ENCODE measurements around the gene CT47A1.
"Not testable (repeated sequence)": the region's sequence is repeated elsewhere in the genome, so short reads cannot be mapped to it uniquely, and the experiment has no call there.

Gene CT47A1

DNA sequence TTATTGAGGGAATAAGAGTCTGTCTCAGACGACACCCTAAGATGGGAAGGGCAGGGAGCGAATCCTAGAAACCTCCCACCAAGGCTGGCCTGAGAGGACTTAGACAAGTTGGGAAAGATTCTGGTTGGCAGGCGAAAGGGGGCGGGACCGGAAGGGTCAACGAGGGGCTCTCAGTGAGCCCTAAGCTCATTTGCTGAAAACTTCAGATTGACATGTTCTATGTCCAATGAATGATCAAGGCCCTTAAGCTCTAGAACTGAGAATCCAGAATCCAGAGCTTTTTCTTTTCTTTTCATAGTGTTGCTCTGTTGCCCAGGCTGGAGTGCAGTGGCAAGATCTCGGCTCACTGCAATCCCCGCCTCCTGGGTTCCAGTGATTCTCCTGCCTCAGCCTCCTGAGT is at the start of gene CT47A1:
Gene CT47A1, minus strand, starts transcription at position 101 of the 400 bp plus-strand sequence. CDS start 231 bp downstream, outside the sequence.
- DNase-seq (ENCODE audit: low read depth in 2 of 2), result not testable (repeated sequence)

- DNase-seq (ENCODE audit: low read depth in 2 of 2), result no peak
These were observed 47.0 kb upstream of the CT47A1 start for GRCh38 chrX:121032531-121032930.

DNA sequence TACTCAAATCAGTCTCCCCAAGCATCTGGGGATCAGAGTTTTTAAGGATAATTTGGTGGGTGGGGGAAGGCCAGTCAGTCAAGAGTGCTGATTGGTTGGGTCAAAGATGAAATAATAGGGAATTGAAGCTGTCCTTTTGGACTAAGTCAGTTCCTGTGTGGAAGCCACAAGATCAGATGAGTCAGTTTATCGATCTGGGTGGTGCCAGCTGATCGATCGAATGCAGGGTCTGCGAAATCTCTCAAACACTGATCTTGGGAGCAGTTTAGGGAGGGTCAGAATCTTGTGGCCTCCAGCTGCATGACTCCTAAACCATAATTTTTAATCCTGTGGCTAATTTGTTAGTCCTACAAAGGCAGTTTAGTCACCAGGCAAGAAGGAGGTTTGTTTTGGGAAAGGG is 44.5 kb upstream of the CT47A1 start:
- DNase-seq (ENCODE audit: low read depth in 2 of 2), result no peak

DNA sequence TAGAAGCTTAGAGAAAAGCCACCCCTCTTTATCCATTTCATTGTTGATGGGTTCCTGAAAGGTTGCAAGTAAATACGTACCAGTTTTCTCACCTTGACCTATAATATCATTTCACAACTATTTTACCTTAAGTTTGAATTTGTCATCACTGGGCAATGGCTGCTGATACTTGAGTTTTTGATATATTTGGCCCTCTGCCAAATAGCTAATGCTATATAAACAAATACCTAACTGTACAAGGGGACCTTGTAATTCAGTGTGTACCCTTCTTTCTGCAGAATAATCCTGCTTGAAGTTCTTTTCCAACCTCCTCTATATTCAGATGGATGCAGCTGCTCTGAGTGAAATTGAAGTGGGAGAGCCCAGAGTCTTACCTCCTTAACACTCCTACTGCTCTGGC is 42.9 kb upstream of the CT47A1 start:
- no peak for DNase-seq (ENCODE audit: low read depth in 2 of 2)

DNA sequence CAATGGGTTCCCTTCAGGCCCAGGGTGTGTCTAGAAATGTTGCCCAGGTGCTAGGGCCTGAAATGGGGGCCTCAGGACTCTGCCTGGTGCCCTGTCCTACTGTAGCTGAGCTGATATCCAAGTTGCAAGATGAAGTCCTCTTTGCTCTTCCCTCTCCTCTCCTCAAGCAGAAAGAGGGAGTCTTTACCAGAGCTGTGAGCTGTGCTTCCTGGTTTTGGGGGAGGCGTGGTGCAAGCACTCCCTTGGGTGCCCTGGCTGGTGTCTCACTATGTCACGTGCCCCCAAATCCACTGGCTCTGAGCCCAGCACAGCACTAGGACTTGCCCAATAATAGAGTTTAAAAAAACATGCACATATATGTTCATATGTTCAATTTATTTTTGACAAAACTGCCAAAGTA is 29.3 kb upstream of the CT47A1 start:
- DNase-seq (ENCODE audit: low read depth in 2 of 2), result no peak

- DNase-seq (ENCODE audit: low read depth in 2 of 2), result no peak
These were observed 28.4 kb upstream of the CT47A1 start for GRCh38 chrX:121013897-121014455.

DNA sequence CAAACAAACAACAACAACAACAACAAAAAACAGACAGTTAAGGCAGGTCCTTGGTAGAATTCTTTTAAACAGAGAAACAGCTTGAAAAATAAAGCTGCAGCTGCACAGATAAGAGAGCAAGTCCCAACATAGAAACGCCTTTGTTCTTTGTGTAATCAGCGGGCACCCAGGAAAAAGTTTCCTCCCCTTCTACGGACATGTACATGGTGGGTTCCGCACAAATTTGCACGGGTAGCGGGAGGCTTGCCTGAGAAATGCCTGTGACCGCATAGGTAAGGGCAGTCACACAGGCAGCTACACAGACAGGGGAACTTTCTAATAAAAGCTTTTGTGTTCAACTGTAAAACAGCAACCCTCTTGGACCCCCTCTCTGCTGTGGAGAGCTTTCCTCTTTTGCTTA is 25.7 kb upstream of the CT47A1 start:
- DNase-seq (ENCODE audit: low read depth in 2 of 2), result no peak

- no peak for DNase-seq (ENCODE audit: low read depth in 2 of 2)
These were observed 24.7 kb upstream of the CT47A1 start for GRCh38 chrX:121010218-121010617.

DNA sequence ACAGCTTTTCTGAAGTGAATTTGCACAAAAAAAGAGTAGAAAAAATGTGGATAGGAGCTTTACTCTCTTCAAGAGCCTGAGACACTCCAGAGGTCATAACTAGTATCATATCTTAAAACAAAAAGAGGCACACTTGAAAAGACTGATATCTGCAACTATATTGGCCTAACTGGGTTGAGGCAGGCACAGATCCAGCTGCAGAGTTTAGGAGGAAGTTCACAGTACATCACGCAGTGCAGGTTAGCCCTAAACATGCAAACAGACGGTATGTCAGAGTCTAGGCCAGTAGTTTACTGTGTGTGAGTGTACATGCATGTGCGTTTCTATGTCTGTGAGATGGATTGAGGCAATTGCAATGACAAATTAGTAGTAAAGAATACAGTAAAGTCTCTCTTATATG is 24.2 kb upstream of the CT47A1 start:
- no peak for DNase-seq (ENCODE audit: low read depth in 2 of 2)

GRCh38 chrX:121008920-121009319 is 23.4 kb upstream of the CT47A1 start:
- no peak for DNase-seq (ENCODE audit: low read depth in 2 of 2)

DNA sequence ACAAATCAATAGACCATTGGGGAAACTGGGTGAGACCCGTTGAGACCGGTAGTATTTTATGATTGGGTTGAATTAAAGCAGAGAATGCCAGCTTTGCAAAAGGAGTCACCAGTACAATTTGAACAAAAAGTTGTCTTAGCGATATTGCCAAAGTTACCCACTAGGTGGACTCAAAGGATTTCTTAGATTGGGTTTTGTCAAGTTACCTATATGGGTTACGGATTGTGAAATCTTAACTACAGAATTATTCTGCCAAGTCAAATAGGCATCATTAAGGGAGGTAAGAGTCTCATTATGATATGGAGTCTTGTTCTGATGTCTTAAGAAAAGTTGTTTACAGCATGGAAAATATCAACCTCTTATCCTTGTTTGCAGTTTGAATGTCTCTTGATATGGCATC is 15.0 kb upstream of the CT47A1 start:
- no peak for DNase-seq (ENCODE audit: low read depth in 2 of 2)

DNA sequence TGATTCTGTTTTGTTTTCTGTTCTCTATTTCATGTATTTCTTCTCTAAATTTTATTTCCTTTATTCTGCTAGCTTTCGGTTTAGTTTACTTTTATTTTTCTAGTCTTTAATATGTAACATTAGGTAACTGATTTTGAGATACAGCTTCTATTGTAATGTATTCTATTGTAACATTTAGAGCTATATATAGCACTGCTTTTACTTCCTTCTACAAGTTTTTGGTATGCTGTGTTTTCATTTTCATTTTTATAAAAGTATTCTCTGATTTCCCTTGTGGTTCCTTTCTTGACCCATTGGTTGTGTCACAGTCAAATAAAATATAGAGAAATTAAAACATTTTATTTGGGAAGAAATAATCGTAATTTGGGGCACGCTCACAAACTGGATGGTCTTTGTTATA is 13.9 kb upstream of the CT47A1 start:
- DNase-seq (ENCODE audit: low read depth in 2 of 2), result no peak

GRCh38 chrX:120956500-120956899 is 29.1 kb downstream of the CT47A1 start, which contains the start of gene CT47A7:
Gene CT47A7, minus strand, starts transcription at chrX:120956600. Its CDS starts 255 bp downstream, at chrX:120956345.
- DNase-seq (ENCODE audit: low read depth in 2 of 2), result not testable (repeated sequence)
